ENCODE data around the gene CCDC30. TPM values are rescaled to one million over a fixed set of nuclear protein-coding genes. Genes with fewer than 3 reads are reported as not detected.

Gene CCDC30
- total RNA-seq, 1 donor from 2014 or later, result 1.8 TPM

GRCh38 chr1:42427240-42427639, 35.8 kb upstream of the CCDC30 start:
- Histone ChIP-seq H3K27me3 (ENCODE audit: control insufficient read depth, insufficient read depth, low read length) (peaks cover 2% of the 10 kb centered on the region), H3K4me3 (ENCODE audit: low read depth, low read length) (no peak overlapping the region), H3K36me3 (ENCODE audit: control insufficient read depth, insufficient read depth, low read length) (no peaks in the 10 kb centered on the region)
- DNase-seq (ENCODE audit: low read depth), result no peak
- TF ChIP-seq, protein P1, sequence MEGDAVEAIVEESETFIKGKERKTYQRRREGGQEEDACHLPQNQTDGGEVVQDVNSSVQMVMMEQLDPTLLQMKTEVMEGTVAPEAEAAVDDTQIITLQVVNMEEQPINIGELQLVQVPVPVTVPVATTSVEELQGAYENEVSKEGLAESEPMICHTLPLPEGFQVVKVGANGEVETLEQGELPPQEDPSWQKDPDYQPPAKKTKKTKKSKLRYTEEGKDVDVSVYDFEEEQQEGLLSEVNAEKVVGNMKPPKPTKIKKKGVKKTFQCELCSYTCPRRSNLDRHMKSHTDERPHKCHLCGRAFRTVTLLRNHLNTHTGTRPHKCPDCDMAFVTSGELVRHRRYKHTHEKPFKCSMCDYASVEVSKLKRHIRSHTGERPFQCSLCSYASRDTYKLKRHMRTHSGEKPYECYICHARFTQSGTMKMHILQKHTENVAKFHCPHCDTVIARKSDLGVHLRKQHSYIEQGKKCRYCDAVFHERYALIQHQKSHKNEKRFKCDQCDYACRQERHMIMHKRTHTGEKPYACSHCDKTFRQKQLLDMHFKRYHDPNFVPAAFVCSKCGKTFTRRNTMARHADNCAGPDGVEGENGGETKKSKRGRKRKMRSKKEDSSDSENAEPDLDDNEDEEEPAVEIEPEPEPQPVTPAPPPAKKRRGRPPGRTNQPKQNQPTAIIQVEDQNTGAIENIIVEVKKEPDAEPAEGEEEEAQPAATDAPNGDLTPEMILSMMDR (IDR thresholded peaks at IDR 0.05; ENCODE audit: insufficient read depth, low read length, poor library complexity, severe bottlenecking), result no peak

GRCh38 chr1:42429603-42430002, 33.5 kb upstream of the CCDC30 start:
- DNase-seq (ENCODE audit: low read depth), result no peak
- H3K4me3 ChIP-seq (ENCODE audit: low read depth, low read length), result no peak overlapping the region
- TF ChIP-seq, protein P1 (IDR thresholded peaks at IDR 0.05; ENCODE audit: insufficient read depth, low read length, poor library complexity, severe bottlenecking), result no peak
- H3K27me3 ChIP-seq (ENCODE audit: control insufficient read depth, insufficient read depth, low read length), result no peaks in the 10 kb centered on the region
- no peaks in the 10 kb centered on the region for H3K36me3 ChIP-seq (ENCODE audit: control insufficient read depth, insufficient read depth, low read length)

DNA sequence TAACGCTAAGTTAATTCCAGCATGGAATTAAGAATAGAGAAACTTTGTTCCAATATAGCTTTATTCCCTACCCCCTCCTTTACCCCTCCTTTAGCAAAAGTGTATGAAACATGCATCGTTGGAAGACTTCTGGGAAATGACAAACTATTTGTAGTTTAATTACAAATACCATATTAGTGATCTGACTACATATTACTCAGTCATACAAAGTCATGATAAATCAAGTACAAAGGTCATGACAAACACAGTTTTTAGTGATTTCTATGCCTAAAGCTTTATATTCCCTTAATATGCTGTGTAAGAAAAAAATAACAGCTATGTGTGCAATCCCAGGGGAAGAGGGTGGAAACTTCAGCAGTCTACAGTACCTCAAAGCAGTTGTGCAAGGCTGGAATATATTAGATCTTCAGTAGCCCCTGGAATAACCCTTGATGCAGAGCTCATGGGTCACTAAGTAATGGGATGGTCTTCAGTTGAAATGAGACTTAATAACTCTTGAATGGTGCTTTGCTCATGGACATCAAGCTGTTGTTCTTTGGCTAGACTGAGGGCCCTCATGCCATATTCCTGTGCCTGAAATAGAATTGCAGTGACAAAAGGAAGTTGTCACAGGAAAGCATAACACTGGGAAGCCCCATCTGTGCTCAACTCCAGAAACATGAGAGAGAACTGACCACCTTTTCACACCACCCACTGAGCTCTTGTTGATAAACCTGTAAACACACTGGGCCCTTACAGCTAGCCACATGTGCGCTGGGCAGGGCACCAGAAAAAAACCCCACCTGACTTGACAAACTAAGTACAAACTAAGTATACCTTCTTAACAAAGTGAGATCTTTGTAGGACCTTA, 32.6 kb upstream of the CCDC30 start:
- Histone ChIP-seq H3K36me3 (ENCODE audit: control insufficient read depth, insufficient read depth, low read length) (no peaks in the 10 kb centered on the region), H3K27me3 (ENCODE audit: control insufficient read depth, insufficient read depth, low read length) (no peaks in the 10 kb centered on the region), H3K4me3 (ENCODE audit: low read depth, low read length) (no peak overlapping the region)
- TF ChIP-seq, protein P1 (IDR thresholded peaks at IDR 0.05; ENCODE audit: insufficient read depth, low read length, poor library complexity, severe bottlenecking), result no peak
- no peak for DNase-seq (ENCODE audit: low read depth)

DNA sequence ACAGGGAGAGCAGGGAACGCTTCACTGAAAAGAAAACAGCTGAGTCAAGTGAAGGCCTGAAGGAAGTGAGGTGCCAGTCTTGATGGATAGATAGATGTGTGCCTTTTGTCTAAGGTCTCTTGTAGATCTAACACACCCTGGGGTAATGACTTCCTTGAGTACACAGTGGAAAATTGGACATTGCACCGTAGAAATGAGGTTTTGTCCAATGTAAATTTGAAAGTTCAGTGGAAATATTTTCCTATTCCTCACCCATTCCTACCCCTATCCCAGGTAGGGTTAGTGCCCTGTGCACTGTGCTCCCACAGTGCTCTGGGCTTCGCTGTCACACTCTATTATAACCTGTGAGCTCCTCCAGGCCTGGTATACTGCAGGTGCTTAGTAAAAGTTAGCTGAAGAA, 31.6 kb upstream of the CCDC30 start:
- Histone ChIP-seq H3K27me3 (ENCODE audit: control insufficient read depth, insufficient read depth, low read length) (no peaks in the 10 kb centered on the region), H3K36me3 (ENCODE audit: control insufficient read depth, insufficient read depth, low read length) (no peaks in the 10 kb centered on the region), H3K4me3 (ENCODE audit: low read depth, low read length) (no peak overlapping the region)
- DNase-seq (ENCODE audit: low read depth), result no peak
- TF ChIP-seq, protein P1 (IDR thresholded peaks at IDR 0.05; ENCODE audit: insufficient read depth, low read length, poor library complexity, severe bottlenecking), result no peak

- TF ChIP-seq, protein P1 (IDR thresholded peaks at IDR 0.05; ENCODE audit: insufficient read depth, low read length, poor library complexity, severe bottlenecking), result no peak
- no peak for DNase-seq (ENCODE audit: low read depth)
- no peak overlapping the region for H3K4me3 ChIP-seq (ENCODE audit: low read depth, low read length)
- H3K36me3 ChIP-seq (ENCODE audit: control insufficient read depth, insufficient read depth, low read length), result no peaks in the 10 kb centered on the region
- no peaks in the 10 kb centered on the region for H3K27me3 ChIP-seq (ENCODE audit: control insufficient read depth, insufficient read depth, low read length)
Observed at GRCh38 chr1:42432714-42433113, 30.4 kb upstream of the CCDC30 start.

DNA sequence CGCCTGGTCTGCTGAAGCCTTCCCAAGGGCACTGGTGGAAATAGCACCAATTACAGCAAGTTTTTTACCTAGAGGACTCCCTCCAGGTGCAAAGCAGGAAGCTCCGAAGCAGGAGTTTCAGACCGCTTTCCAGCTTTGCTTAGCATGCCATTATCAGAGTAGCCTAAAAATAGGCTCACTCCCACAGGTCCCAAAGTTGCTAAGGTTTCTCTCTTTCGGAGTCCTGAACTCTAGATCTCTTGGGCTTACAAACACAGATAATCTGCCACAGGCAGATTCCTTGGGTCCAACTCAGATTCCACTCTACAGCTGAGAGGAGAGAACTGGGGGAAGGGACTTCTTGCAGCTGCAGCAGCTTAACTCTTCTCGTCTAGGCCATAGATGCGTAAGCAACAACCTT, 29.7 kb upstream of the CCDC30 start:
- TF ChIP-seq, protein P1 (IDR thresholded peaks at IDR 0.05; ENCODE audit: insufficient read depth, low read length, poor library complexity, severe bottlenecking), result no peak
- no peaks in the 10 kb centered on the region for H3K27me3 ChIP-seq (ENCODE audit: control insufficient read depth, insufficient read depth, low read length)
- H3K4me3 ChIP-seq (ENCODE audit: low read depth, low read length), result no peak overlapping the region
- H3K36me3 ChIP-seq (ENCODE audit: control insufficient read depth, insufficient read depth, low read length), result no peaks in the 10 kb centered on the region
- no peak for DNase-seq (ENCODE audit: low read depth)
